ENCODE data around the gene HHEX.
A peak's percentile ranks its signal among the peaks of the same experiment; 100 is the strongest.

The HHEX gene

DNA sequence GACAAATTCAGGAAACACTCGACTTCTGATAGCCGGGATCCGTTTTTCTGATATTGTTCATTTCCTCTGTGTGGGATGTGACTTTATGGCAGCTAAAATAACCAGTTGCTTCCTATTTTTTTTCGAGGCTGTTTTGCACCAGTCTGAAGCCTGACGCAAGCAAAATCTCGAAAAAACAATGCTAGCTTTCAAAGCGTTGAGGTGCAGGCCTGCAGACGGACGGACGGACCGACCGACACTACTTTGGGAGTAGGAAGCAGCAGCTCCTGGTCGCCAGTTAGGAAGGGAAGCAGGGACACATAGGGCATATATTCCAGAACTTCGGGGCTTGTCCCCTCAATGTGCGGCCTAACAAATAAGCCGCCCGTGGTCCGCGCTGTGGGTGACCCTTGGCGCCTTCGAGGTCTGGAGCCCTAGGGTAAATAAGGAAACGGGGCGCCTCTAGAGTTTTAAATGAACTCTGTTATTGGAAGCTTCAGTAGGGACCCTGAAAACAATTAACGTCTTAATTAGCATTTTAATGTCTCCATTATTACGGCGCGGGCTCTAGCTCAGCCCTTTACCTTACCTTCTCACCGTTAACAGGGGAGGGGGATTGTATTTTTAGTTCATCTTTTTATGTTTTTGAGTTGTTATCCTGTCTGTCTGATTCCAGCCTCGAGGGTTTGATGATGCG, 1.3 kb downstream of the HHEX start:
- H3K27ac ChIP-seq = peak overlapping the region; percentile 87 to 99 (median 94)
- H3K36me3 ChIP-seq = peaks cover 23 to 55% (median 42%) of the 10 kb centered on the region in 11 experiments
- peak overlapping the region; percentile 89 to 98 (median 96) for H3K9ac ChIP-seq
- no peak for TF ChIP-seq Cebpa-rat (IDR thresholded peaks at IDR 0.05)
- H3K4me1 ChIP-seq = peaks cover 25 to 52% (median 36%) of the 10 kb centered on the region in 10 experiments
- H3K9me3 ChIP-seq (replicated peaks in 1 of 11) = peaks cover 4 to 8% (median 7%) of the 10 kb centered on the region in 11 experiments
- H3K4me2 ChIP-seq = peak overlapping the region; percentile 83 to 99 (median 93)
- H3K27me3 ChIP-seq = peaks cover 0 to 50% (median 22%) of the 10 kb centered on the region in 11 experiments; a peak in 17 of 22 replicates
- H3K4me3 ChIP-seq = peak overlapping the region; percentile 72 to 99 (median 94)
- H4K20me1 ChIP-seq = peaks cover 0 to 41% (median 21%) of the 10 kb centered on the region in 11 experiments; a peak in 13 of 22 replicates

DNA sequence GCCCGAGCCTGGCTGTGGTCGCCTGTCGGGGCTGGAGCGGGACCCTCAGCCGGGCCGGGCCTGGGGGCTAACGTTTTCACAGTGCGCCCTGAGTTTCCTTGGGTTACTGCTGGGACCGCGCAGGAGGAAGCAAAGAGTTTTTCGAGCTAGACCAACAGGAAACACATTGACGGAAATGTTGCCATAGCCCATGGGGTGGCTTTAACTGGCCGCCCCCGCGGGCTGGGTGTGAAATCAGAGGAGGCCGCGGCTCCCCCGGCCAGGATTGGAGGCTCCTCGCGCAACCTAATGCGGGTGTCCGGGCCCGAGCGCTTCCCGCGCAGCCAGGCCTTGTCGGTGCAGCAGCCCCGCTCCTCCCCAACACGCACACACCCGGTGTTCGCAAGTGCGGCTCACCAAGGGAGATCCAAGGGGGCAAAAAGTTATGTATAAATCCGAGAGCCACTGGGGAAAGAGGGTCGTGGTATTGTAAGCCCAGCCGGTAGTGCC, 1.9 kb downstream of the HHEX start:
- Histone ChIP-seq H3K27ac (peak overlapping the region; percentile 87 to 99 (median 94)), H3K4me1 (peaks cover 25 to 58% (median 39%) of the 10 kb centered on the region in 10 experiments), H3K36me3 (peaks cover 23 to 53% (median 44%) of the 10 kb centered on the region in 11 experiments), H3K4me2 (peak overlapping the region; percentile 83 to 99 (median 93)), H3K27me3 (peaks cover 0 to 50% (median 22%) of the 10 kb centered on the region in 11 experiments; a peak in 17 of 22 replicates), H4K20me1 (peaks cover 0 to 47% (median 21%) of the 10 kb centered on the region in 11 experiments; a peak in 13 of 22 replicates), H3K9ac (peak overlapping the region; percentile 89 to 98 (median 96)), H3K4me3 (peak overlapping the region; percentile 72 to 99 (median 94)), H3K9me3 (replicated peaks in 1 of 11) (peaks cover 0 to 2% (median 1%) of the 10 kb centered on the region in 11 experiments; a peak in 15 of 22 replicates)
- TF ChIP-seq Cebpa-rat (IDR thresholded peaks at IDR 0.05) = peak in 9 of 11 experiments; percentile 6 to 93 (median 61); a peak in 13 of 22 replicates

GRCh38 chr10:92692080-92692671, 2.4 kb downstream of the HHEX start:
- Histone ChIP-seq H4K20me1 (peaks cover 0 to 53% (median 21%) of the 10 kb centered on the region in 11 experiments; a peak in 13 of 22 replicates), H3K9me3 (replicated peaks in 1 of 11) (no peaks in the 10 kb centered on the region), H3K4me2 (peak overlapping the region; percentile 83 to 99 (median 93)), H3K27ac (peak overlapping the region; percentile 87 to 99 (median 94)), H3K36me3 (peaks cover 23 to 53% (median 44%) of the 10 kb centered on the region in 11 experiments), H3K4me1 (peaks cover 25 to 63% (median 41%) of the 10 kb centered on the region in 10 experiments), H3K27me3 (peaks cover 0 to 50% (median 22%) of the 10 kb centered on the region in 11 experiments; a peak in 17 of 22 replicates), H3K9ac (peak overlapping the region; percentile 89 to 98 (median 96)), H3K4me3 (peak overlapping the region; percentile 72 to 99 (median 94))
- TF ChIP-seq Cebpa-rat (IDR thresholded peaks at IDR 0.05) = no peak

GRCh38 chr10:92692697-92693533, 3.2 kb downstream of the HHEX start:
- peak overlapping the region; percentile 72 to 99 (median 94); a peak in 19 of 20 replicates for H3K4me3 ChIP-seq
- peaks cover 0 to 50% (median 22%) of the 10 kb centered on the region in 11 experiments; a peak in 17 of 22 replicates for H3K27me3 ChIP-seq
- peaks cover 23 to 53% (median 44%) of the 10 kb centered on the region in 11 experiments for H3K36me3 ChIP-seq
- H3K9me3 ChIP-seq (replicated peaks in 1 of 11) = no peaks in the 10 kb centered on the region
- H3K9ac ChIP-seq = peak overlapping the region; percentile 89 to 98 (median 96)
- peak overlapping the region in 9 of 11 experiments; percentile 87 to 99 (median 94); a peak in 19 of 22 replicates for H3K27ac ChIP-seq
- peaks cover 0 to 55% (median 21%) of the 10 kb centered on the region in 11 experiments; a peak in 13 of 22 replicates for H4K20me1 ChIP-seq
- H3K4me2 ChIP-seq = peak overlapping the region; percentile 83 to 99 (median 93)
- H3K4me1 ChIP-seq = peaks cover 28 to 70% (median 48%) of the 10 kb centered on the region in 10 experiments
- peak in 2 of 11 experiments; percentile 20 to 48; a peak in 1 of 22 replicates for TF ChIP-seq Cebpa-rat (IDR thresholded peaks at IDR 0.05)

- H4K20me1 ChIP-seq = peaks cover 0 to 55% (median 21%) of the 10 kb centered on the region in 11 experiments; a peak in 13 of 22 replicates
- peak overlapping the region in 4 of 10 experiments; percentile 88 to 97 (median 96); a peak in 6 of 20 replicates for H3K4me3 ChIP-seq
- H3K9ac ChIP-seq = 0 out of 22 replicates have a peak overlapping the region, but pooled peaks of 1 of the 11 experiments have one; percentile 93
- H3K4me2 ChIP-seq = peak overlapping the region in 8 of 11 experiments; percentile 88 to 99 (median 94); a peak in 12 of 22 replicates
- peaks cover 33 to 73% (median 51%) of the 10 kb centered on the region in 10 experiments for H3K4me1 ChIP-seq
- no peak for TF ChIP-seq Cebpa-rat (IDR thresholded peaks at IDR 0.05)
- H3K27me3 ChIP-seq = peaks cover 0 to 45% (median 16%) of the 10 kb centered on the region in 11 experiments; a peak in 17 of 22 replicates
- no peaks in the 10 kb centered on the region for H3K9me3 ChIP-seq (replicated peaks in 1 of 11)
- peaks cover 23 to 53% (median 44%) of the 10 kb centered on the region in 11 experiments for H3K36me3 ChIP-seq
- no peak overlapping the region for H3K27ac ChIP-seq
Measured at GRCh38 chr10:92693534-92693893, 3.8 kb downstream of the HHEX start.

- peaks cover 0 to 55% (median 21%) of the 10 kb centered on the region in 11 experiments; a peak in 13 of 22 replicates for H4K20me1 ChIP-seq
- 0 out of 22 replicates have a peak overlapping the region, but pooled peaks of 1 of the 11 experiments have one; percentile 3 for H3K27ac ChIP-seq
Measured at GRCh38 chr10:92695679-92696605, 6.2 kb downstream of the HHEX start.

More at GRCh38 chr10:92695679-92696605, 6.2 kb downstream of the HHEX start:
- Histone ChIP-seq H3K4me3 (no peak overlapping the region), H3K9ac (no peak overlapping the region), H3K4me2 (peak overlapping the region in 4 of 11 experiments; percentile 38 to 99 (median 92); a peak in 6 of 22 replicates), H3K36me3 (peaks cover 23 to 53% (median 44%) of the 10 kb centered on the region in 11 experiments), H3K9me3 (replicated peaks in 1 of 11) (no peaks in the 10 kb centered on the region), H3K4me1 (peaks cover 49 to 87% (median 67%) of the 10 kb centered on the region in 10 experiments), H3K27me3 (peaks cover 0 to 24% (median 11%) of the 10 kb centered on the region in 11 experiments; a peak in 14 of 22 replicates)
- no peak for TF ChIP-seq Cebpa-rat (IDR thresholded peaks at IDR 0.05)
